WTC11 (cell line): ENCODE measurements around the gene PUS7. TPM values are rescaled to one million over a fixed set of nuclear protein-coding genes. Genes with fewer than 3 reads are reported as not detected.
"Not testable (repeated sequence)": the region's sequence is repeated elsewhere in the genome, so short reads cannot be mapped to it uniquely, and the experiment has no call there.

Source experiments
- ATAC-seq: fragments of 200-7000 bp; cut with Tn5 transposase; 2 replicates; pipeline ENCODE4 v1.10.0; 2021; ENCODE audit warnings: mild to moderate bottlenecking, moderate library complexity
- CTCF ChIA-PET: fragments of 300-600 bp; sonication (Branson Sonifier 250); formaldehyde crosslinking; loops from one replicate; lab custom pipeline; 2021; ENCODE audit warnings: antibody characterized with exemption; lab: Charles Lee
- POLR2A ChIA-PET: fragments of 350-600 bp; sonication (Branson Sonifier 250); formaldehyde crosslinking; loops from one replicate; lab custom pipeline; 2021; ENCODE audit warnings: antibody characterized with exemption; lab: Charles Lee
- DNase-seq: peaks from one replicate; pipeline ENCODE4 v3.0.0; 2021; ENCODE audit warnings: low spot score
- H3K27ac Mint-ChIP-seq: 2 replicates; pipeline ENCODE4 v1.8.0; 2021; ENCODE audit warnings: mixed read lengths
- H3K27me3 Mint-ChIP-seq: 2 replicates; pipeline ENCODE4 v1.8.0; 2021; ENCODE audit warnings: low read depth, mild to moderate bottlenecking, moderate library complexity, mixed read lengths
- H3K36me3 Mint-ChIP-seq: 2 replicates; pipeline ENCODE4 v1.8.0; 2021; ENCODE audit warnings: mixed read lengths
- H3K4me1 Mint-ChIP-seq: 2 replicates; pipeline ENCODE4 v1.8.0; 2022; ENCODE audit warnings: mixed read lengths
- H3K4me3 Mint-ChIP-seq: 2 replicates; pipeline ENCODE4 v1.8.0; 2021; ENCODE audit warnings: mild to moderate bottlenecking, moderate library complexity, mixed read lengths
- H3K9me3 Mint-ChIP-seq: 2 replicates; pipeline ENCODE4 v1.8.0; 2021; ENCODE audit warnings: mixed read lengths
- AFF4 ChIP-seq: sonication (generic); formaldehyde crosslinking; IDR thresholded peaks from 2 replicates; pipeline ENCODE4 v1.8.1; 2023; ENCODE audit warnings: mild to moderate bottlenecking, missing genetic modification reagents, borderline replicate concordance
- CBFB ChIP-seq: sonication (generic); formaldehyde crosslinking; IDR thresholded peaks from 2 replicates; pipeline ENCODE4 v1.8.1; 2022; ENCODE audit warnings: mild to moderate bottlenecking, low read depth, missing genetic modification reagents
- E2F1 ChIP-seq: sonication (generic); formaldehyde crosslinking; IDR thresholded peaks from 2 replicates; pipeline ENCODE4 v1.8.0; 2022; ENCODE audit warnings: mild to moderate bottlenecking, missing genetic modification reagents
- E2F4 ChIP-seq: sonication (generic); formaldehyde crosslinking; IDR thresholded peaks from 2 replicates; pipeline ENCODE4 v1.8.1; 2022; ENCODE audit warnings: low read depth, mild to moderate bottlenecking, moderate library complexity, missing genetic modification reagents, borderline replicate concordance
- ESRRA ChIP-seq: sonication (generic); formaldehyde crosslinking; IDR thresholded peaks from 2 replicates; pipeline ENCODE4 v1.8.1; 2022; ENCODE audit warnings: mild to moderate bottlenecking, missing genetic modification reagents, borderline replicate concordance
- ETV6 ChIP-seq: sonication (generic); formaldehyde crosslinking; IDR thresholded peaks from 2 replicates; pipeline ENCODE4 v1.8.1; 2022; ENCODE audit warnings: mild to moderate bottlenecking, missing genetic modification reagents
- FOXP1 ChIP-seq: sonication (generic); formaldehyde crosslinking; IDR thresholded peaks from 2 replicates; pipeline ENCODE4 v1.8.0; 2022; ENCODE audit warnings: missing genetic modification reagents, mild to moderate bottlenecking, moderate library complexity, borderline replicate concordance
- FOXP4 ChIP-seq: sonication (generic); formaldehyde crosslinking; IDR thresholded peaks from 2 replicates; pipeline ENCODE4 v1.8.0; 2022; ENCODE audit warnings: mild to moderate bottlenecking, missing genetic modification reagents
- GTF2I ChIP-seq: fragments of 250-450 bp; sonication (Bioruptor Pico); conservative IDR thresholded peaks from 2 replicates; pipeline ENCODE4 v1.4.0; 2021; ENCODE audit warnings: mild to moderate bottlenecking
- IRF2 ChIP-seq: sonication (generic); formaldehyde crosslinking; IDR thresholded peaks from 2 replicates; pipeline ENCODE4 v1.8.0; 2022; ENCODE audit warnings: low read depth, missing genetic modification reagents, borderline replicate concordance
- JAZF1 ChIP-seq: fragments of 250-450 bp; sonication (Bioruptor Pico); IDR thresholded peaks from 2 replicates; pipeline ENCODE4 v1.9.0; 2021; ENCODE audit warnings: moderate library complexity, mild to moderate bottlenecking, inconsistent platforms
- NFATC4 ChIP-seq: fragments of 250-450 bp; sonication (Bioruptor Pico); IDR thresholded peaks from 2 replicates; pipeline ENCODE4 v1.9.0; 2021; ENCODE audit warnings: mild to moderate bottlenecking
- NR1H2 ChIP-seq: sonication (generic); formaldehyde crosslinking; IDR thresholded peaks from 2 replicates; pipeline ENCODE4 v1.9.0; 2021; ENCODE audit warnings: mild to moderate bottlenecking, moderate library complexity, missing genetic modification reagents
- PRRX2 ChIP-seq: fragments of 250-450 bp; sonication (Bioruptor Pico); IDR thresholded peaks from 2 replicates; pipeline ENCODE4 v1.8.0; 2021; ENCODE audit warnings: mild to moderate bottlenecking
- RELA ChIP-seq: sonication (generic); formaldehyde crosslinking; IDR thresholded peaks from 2 replicates; pipeline ENCODE4 v1.8.1; 2022; ENCODE audit warnings: missing genetic modification reagents, mild to moderate bottlenecking, borderline replicate concordance
- TEAD4 ChIP-seq: sonication (generic); formaldehyde crosslinking; IDR thresholded peaks from 2 replicates; pipeline ENCODE4 v1.8.0; 2022; ENCODE audit warnings: mild to moderate bottlenecking, missing genetic modification reagents
- TP53 ChIP-seq: sonication (generic); formaldehyde crosslinking; IDR thresholded peaks from 2 replicates; pipeline ENCODE4 v1.8.1; 2023; ENCODE audit warnings: mild to moderate bottlenecking, missing genetic modification reagents
- USF2 ChIP-seq: sonication (generic); formaldehyde crosslinking; IDR thresholded peaks from 2 replicates; pipeline ENCODE4 v1.8.1; 2023; ENCODE audit warnings: mild to moderate bottlenecking, missing genetic modification reagents, moderate library complexity
- ZNF232 ChIP-seq: sonication (generic); formaldehyde crosslinking; IDR thresholded peaks from 2 replicates; pipeline ENCODE4 v1.8.0; 2022; ENCODE audit warnings: mild to moderate bottlenecking, missing genetic modification reagents
- ZNF416 ChIP-seq: fragments of 250-450 bp; sonication (Bioruptor Pico); IDR thresholded peaks from 2 replicates; pipeline ENCODE4 v1.9.0; 2021; ENCODE audit warnings: mild to moderate bottlenecking, inconsistent platforms
- total RNA-seq: library from RNA; stranded (reverse); gene quantifications from 3 replicates; pipeline ENCODE4 v1.2.3, GENCODE V29; 2021
- TF ChIP-seq, protein P1 (sequence below): fragments of 250-450 bp; sonication (Bioruptor Pico); IDR thresholded peaks from 2 replicates; pipeline ENCODE4 v1.9.0; 2021; ENCODE audit warnings: mild to moderate bottlenecking

PUS7 gene
- total RNA-seq, 1 experiment from 2014 or later, result 47.2 TPM

- Mint-ChIP-seq H3K27ac (no peak overlapping the region), H3K27me3 (no peaks in the 10 kb centered on the region), H3K9me3 (no peaks in the 10 kb centered on the region), H3K4me3 (no peak overlapping the region), H3K36me3 (no peaks in the 10 kb centered on the region), H3K4me1 (no peaks in the 10 kb centered on the region; the same call in 1 of the 2 replicates)
- CTCF ChIA-PET, result no interaction called here
- DNase-seq (no peak), ATAC-seq (no peak)
- POLR2A ChIA-PET, result no interaction called here
- TF ChIP-seq E2F4 (CRISPR knock-in tag) (no peak), IRF2 (CRISPR knock-in tag) (no peak), E2F1 (CRISPR knock-in tag) (no peak), JAZF1 (CRISPR knock-in tag) (no peak), GTF2I (CRISPR knock-in tag) (no peak), TEAD4 (CRISPR knock-in tag) (no peak), TP53 (CRISPR knock-in tag) (no peak), NR1H2 (CRISPR knock-in tag) (no peak), PRRX2 (CRISPR knock-in tag) (no peak)
Observed at GRCh38 chr7:105444342-105444987, 77.6 kb downstream of the PUS7 start.

GRCh38 chr7:105442214-105442613 lies 79.9 kb downstream of the PUS7 start:
- H3K4me3 Mint-ChIP-seq, H3K9me3 Mint-ChIP-seq, H3K36me3 Mint-ChIP-seq, H3K4me1 Mint-ChIP-seq, DNase-seq, ATAC-seq, H3K27ac Mint-ChIP-seq, POLR2A ChIA-PET, H3K27me3 Mint-ChIP-seq: not testable (repeated sequence)
- CTCF ChIA-PET, result interaction anchor here (1.2 kb wide), 1 partner anchor 559 kb away, joined by 3 read pairs; no protein-coding TSS in a partner anchor

DNA sequence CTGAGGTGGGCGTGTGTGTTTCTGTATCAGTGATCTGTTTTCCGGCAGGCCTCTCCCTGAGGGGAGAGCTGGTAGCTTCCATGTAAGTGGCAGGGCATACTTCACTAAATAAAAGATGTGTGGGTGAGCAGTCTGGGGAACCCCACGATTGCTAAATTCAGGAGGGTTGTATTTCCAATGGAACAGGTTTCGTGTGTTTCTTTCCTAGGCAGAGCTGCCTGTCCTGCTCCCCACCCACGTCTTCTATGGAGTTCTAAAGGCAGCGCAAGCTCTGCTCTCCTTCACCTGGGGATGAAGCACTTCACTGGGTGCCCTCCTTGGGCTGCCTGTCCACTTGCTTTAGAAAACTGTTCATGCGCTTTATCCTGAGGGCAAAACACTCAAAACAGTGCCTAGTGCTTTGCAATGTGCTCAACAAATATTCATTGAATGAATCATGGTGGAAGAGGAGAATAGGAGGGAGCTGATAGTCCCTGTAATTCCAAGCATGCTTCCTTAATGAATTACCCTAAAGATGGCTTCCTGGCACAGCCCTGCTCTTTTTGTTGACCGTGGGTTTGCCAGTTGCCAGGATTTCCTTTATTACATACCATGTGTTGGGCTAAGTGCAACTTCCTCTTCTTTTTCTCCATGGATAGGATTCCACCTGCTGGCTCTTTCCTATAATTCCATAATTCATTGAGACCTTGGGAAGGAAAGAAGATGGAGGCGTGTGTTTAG lies 82.7 kb downstream of the PUS7 start:
- H3K9me3 Mint-ChIP-seq, result no peaks in the 10 kb centered on the region
- H3K27me3 Mint-ChIP-seq, result peaks cover 2% of the 10 kb centered on the region; the same call in 1 of the 2 replicates
- H3K27ac Mint-ChIP-seq, result peak overlapping the region; percentile 78; the same call in 1 of the 2 replicates
- ChIA-PET CTCF (interaction anchor here (0.6 to 1.4 kb wide), 4 partner anchors 9 to 146 kb away, joined by 3 to 10 read pairs (median 6); no protein-coding TSS in a partner anchor), POLR2A (interaction anchor here (0.6 to 0.7 kb wide), 3 partner anchors 137 to 268 kb away, joined by 3 to 5 read pairs (median 4); no protein-coding TSS in a partner anchor)
- ATAC-seq (peak; percentile 58), DNase-seq (peak; percentile 17)
- H3K4me1 Mint-ChIP-seq, result peaks cover 5% of the 10 kb centered on the region
- H3K4me3 Mint-ChIP-seq, result no peak overlapping the region
- no peaks in the 10 kb centered on the region for H3K36me3 Mint-ChIP-seq
- no peak for TF ChIP-seq FOXP4 (CRISPR knock-in tag)
- TF ChIP-seq GTF2I (CRISPR knock-in tag), result no peak
- no peak for TF ChIP-seq JAZF1 (CRISPR knock-in tag)
- TF ChIP-seq, protein P1, sequence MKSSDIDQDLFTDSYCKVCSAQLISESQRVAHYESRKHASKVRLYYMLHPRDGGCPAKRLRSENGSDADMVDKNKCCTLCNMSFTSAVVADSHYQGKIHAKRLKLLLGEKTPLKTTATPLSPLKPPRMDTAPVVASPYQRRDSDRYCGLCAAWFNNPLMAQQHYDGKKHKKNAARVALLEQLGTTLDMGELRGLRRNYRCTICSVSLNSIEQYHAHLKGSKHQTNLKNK (CRISPR knock-in tag), result no peak
- TF ChIP-seq AFF4 (CRISPR knock-in tag), result no peak
- no peak for TF ChIP-seq CBFB (CRISPR knock-in tag)
- TF ChIP-seq NFATC4 (CRISPR knock-in tag), result no peak
- TF ChIP-seq ZNF232 (CRISPR knock-in tag), result no peak
- no peak for TF ChIP-seq USF2 (CRISPR knock-in tag)
- TF ChIP-seq RELA, result no peak
- TF ChIP-seq FOXP1 (CRISPR knock-in tag), result no peak
- no peak for TF ChIP-seq ZNF416 (CRISPR knock-in tag)
- TF ChIP-seq ESRRA (CRISPR knock-in tag), result no peak
- no peak for TF ChIP-seq ETV6
